GM21526 (cell line): ENCODE measurements around the gene KIR3DL1.
"Not testable (repeated sequence)": the region's sequence is repeated elsewhere in the genome, so short reads cannot be mapped to it uniquely, and the experiment has no call there.

ENCODE experiments used
- ATAC-seq: cut with Tn5 transposase; IDR thresholded peaks from one replicate; pipeline ENCODE4 v1.9.1; 2021; ENCODE audit warnings: moderate library complexity; ENCODE audit not compliant: unreplicated experiment, low FRiP score

The KIR3DL1 gene

GRCh38 chr19:54806516-54806838, 9.8 kb upstream of the KIR3DL1 start:
- ATAC-seq = no peak

DNA sequence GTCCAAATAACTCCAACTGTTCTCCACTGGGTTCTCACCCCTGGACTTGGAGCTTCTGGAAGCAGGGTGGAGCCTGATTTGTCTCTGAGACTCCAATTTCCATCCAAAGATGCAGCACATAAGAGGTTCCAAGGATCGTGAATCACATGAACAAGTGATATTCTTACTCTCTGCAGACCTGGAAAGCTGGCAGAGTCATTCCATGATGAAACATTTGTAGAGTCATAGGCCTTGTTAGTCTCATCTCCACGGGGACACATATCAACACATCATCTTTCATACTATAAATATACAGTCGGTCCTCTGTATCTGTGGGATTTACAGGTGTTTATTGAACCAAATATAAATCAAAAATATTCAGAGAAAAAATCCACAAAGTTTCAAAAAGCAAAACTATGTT, 1.7 kb upstream of the KIR3DL1 start:
- not testable (repeated sequence) for ATAC-seq

GRCh38 chr19:54817670-54818536, 1.6 kb downstream of the KIR3DL1 start:
- ATAC-seq = no peak

GRCh38 chr19:54824416-54824815, 8.1 kb downstream of the KIR3DL1 start:
- ATAC-seq = not testable (repeated sequence)

DNA sequence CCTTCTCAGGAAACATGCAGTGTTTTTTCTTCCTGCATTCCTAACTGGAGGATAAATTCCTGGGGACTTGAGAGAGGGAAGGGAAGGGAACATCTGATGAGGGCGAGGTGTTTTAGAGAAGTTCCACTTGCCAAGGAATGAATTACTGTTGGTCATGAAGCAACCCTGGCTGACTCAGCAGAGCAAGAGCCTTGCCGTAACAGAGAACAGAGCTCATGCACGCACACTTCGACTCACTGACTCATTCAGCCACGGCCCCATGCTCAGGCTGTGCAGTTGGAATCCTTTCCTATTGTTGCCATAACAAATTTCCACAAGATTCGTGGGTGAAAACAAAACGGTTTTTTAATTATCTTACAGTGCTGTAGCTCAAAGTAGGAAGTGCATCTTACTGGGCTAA, 9.1 kb downstream of the KIR3DL1 start:
- ATAC-seq = not testable (repeated sequence)

GRCh38 chr19:54828064-54828463, 11.8 kb downstream of the KIR3DL1 start:
- ATAC-seq = not testable (repeated sequence)

- ATAC-seq = not testable (repeated sequence)
These were observed 16.2 kb downstream of the KIR3DL1 start, which contains the start of gene KIR2DS4 for GRCh38 chr19:54832496-54832895. Gene KIR2DS4 (plus strand): TSS chr19:54832676.

DNA sequence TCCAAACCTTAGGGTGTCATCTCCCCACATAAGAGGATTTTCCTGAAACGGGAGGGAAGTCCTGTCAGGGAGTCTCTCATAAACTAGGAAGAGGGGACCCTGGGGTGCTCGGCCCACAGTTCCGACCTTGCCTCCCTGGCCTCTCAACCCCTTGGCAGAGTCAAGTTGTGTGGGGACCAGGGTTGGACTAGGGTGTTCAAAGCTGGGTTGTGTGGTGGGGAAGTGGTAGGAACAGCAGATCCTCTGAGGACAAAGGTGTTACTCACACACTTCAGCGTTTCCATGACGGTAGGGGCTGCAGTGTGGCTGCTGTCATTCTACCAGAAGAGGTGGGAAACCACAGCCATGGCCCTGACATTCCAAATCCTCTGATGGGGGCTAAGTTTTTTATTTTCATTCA, 18.9 kb downstream of the KIR3DL1 start:
- ATAC-seq = not testable (repeated sequence)

GRCh38 chr19:54837522-54837921, 21.3 kb downstream of the KIR3DL1 start:
- not testable (repeated sequence) for ATAC-seq

DNA sequence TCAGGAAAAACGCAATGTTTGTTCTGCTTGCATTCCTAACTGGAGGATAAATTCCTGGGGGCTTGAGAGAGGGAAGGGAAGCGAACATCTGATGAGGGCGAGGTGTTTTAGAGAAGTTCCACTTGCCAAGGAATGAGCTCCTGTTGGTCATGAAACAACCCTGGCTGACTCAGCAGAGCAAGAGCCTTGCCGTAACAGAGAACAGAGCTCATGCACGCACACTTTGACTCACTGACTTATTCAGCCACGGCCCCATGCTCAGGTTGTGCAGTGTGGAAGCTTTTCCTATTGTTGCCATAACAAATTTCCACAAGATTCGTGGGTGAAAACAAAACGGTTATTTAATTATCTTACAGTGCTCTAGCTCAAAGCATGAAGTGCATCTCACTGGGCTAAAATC, 26.9 kb downstream of the KIR3DL1 start:
- not testable (repeated sequence) for ATAC-seq

DNA sequence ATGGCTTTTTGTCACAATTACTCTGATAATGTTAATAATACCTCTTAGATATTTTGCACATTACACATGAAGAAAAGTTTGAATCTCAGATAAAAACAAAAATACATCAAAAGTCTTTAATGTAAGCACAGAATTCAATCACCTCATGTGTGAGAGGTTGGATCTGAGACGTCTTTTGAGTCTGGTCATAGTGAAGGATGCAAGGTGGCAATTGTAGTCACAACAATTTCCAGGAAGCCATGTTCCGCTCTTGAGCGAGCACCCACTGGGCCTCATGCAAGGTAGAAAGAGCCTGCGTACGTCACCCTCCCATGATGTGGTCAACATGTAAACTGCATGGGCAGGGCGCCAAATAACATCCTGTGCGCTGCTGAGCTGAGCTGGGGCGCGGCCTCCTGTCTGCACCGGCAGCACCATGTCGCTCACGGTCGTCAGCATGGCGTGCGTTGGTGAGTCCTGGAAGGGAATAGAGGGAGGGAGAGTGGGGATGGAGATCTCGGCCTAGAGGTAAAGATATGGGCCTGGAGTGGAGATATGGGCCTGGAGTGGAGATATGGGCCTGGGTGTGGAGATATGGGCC, 33.9 kb downstream of the KIR3DL1 start, which contains the start of gene KIR3DL2:
Gene KIR3DL2, plus strand, starts transcription at position 383 of the 580 bp plus-strand sequence. Its CDS starts 33 bp downstream, at position 416.
- not testable (repeated sequence) for ATAC-seq

- no peak for ATAC-seq
These were observed 34.7 kb downstream of the KIR3DL1 start for GRCh38 chr19:54850930-54851329.

- no peak for ATAC-seq
These were observed 35.1 kb downstream of the KIR3DL1 start for GRCh38 chr19:54851353-54851752.

GRCh38 chr19:54855241-54855640, 39.0 kb downstream of the KIR3DL1 start:
- ATAC-seq = not testable (repeated sequence)

DNA sequence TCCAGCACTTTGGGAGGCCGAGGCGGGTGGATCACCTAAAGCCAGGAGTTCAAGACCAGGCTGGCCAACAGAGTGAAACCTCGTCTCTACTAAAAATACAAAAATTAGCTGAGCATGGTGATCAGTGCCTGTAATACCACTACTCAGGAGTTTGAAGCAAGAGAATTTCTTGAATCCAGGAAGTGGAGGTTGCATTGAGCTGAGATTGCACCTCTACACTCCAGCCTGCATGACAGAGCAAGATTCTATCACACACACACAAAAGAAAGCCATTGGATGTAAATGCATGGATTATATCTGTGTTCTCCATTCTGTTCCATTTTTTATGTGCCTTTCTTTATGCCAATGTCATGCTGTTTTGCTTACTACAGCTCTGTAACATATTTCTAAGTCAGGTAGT, 42.2 kb downstream of the KIR3DL1 start:
- not testable (repeated sequence) for ATAC-seq

- not testable (repeated sequence) for ATAC-seq
These were observed 43.2 kb downstream of the KIR3DL1 start for GRCh38 chr19:54859421-54859820.

DNA sequence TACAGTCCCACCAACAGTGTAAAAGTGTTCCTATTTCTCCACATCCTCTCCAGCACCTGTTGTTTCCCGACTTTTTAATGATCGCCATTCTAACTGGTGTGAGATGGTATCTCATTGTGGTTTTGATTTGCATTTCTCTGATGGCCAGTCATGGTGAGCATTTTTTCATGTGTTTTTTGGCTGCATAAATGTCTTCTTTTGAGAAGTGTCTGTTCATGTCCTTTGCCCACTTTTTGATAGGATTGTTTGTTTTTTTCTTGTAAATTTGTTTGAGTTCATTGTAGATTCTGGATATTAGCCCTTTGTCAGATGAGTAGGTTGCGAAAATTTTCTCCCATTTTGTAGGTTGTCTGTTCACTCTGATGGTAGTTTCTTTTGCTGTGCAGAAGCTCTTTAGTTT, 47.2 kb downstream of the KIR3DL1 start:
- not testable (repeated sequence) for ATAC-seq

DNA sequence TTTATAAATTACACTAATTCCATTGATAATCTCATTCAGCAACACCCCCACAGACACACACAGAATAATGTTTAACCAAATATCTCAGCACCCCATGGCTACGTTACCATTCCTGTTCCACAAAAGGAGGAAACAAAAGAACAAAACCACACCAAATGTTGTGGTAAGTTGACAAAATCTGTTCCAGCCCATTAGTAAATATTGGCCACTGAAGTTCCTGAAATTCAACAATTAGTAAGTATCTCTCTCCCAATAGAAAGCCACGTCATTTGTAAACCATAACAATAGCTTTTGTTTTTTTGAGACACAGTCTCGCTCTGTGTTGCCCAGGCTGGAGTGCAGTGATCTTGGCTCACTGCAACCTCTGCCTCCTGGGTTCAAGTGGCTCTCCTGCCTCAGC, 55.4 kb downstream of the KIR3DL1 start:
- no peak for ATAC-seq

GRCh38 chr19:54873990-54874389, 57.7 kb downstream of the KIR3DL1 start, which contains the start of gene FCAR:
Gene FCAR (plus strand): TSS chr19:54874235. CDS start chr19:54874290, 55 bp downstream.
- ATAC-seq = no peak

- no peak for ATAC-seq
These were observed 59.2 kb downstream of the KIR3DL1 start for GRCh38 chr19:54875506-54875905.

DNA sequence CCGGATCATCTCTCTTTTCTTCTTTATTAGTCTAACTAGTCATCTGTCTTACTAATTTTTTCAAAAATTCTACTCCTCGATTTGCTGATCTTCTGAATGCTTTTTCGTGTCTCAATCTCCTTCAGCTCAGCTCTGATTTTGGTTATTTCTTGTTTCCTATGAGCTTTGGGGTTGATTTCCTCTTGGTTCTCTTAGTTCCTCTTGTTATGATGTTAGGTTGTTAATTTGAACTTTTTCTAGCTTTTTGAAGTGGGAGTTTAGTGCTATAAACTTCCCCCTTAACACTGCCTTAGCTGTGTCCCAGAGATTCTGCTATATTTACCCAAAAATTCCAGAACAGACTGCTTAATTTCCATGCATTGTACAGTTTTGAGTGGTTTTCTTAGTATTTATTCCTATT, 61.2 kb downstream of the KIR3DL1 start:
- no peak for ATAC-seq
